Measurements from ENCODE around the gene ATG2A.

ATG2A gene

GRCh38 chr11:64878494-64879243 is 38.3 kb downstream of the ATG2A start, which contains the start of gene EHD1:
Gene EHD1, minus strand, starts transcription at chr11:64878621. Its CDS starts 157 bp downstream, at chr11:64878464.
- peaks cover 18% of the 10 kb centered on the region; the same call in 1 of the 2 replicates for H4K20me1 ChIP-seq (ENCODE audit: control insufficient read depth, insufficient read depth, low read depth, low read length)
- H3K4me2 ChIP-seq (ENCODE audit: low read length), result peak within 1 kb of the TSS; percentile 100
- peak within 1 kb of the TSS; percentile 95 for H3K4me3 ChIP-seq (ENCODE audit: low read length)
- peaks cover 14% of the 10 kb centered on the region for H3F3A ChIP-seq (ENCODE audit: control insufficient read depth, insufficient read depth)
- H3K27ac ChIP-seq (ENCODE audit: low read depth, low read length), result peak within 1 kb of the TSS; percentile 82
- H3K79me2 ChIP-seq (ENCODE audit: control insufficient read depth, low read length), result peaks cover 54% of the 10 kb centered on the region
- no peaks in the 10 kb centered on the region for H3K9me2 ChIP-seq (replicated peaks; ENCODE audit: control insufficient read depth, low read length)
- H3K36me3 ChIP-seq (ENCODE audit: control insufficient read depth, low read length), result peaks cover 44% of the 10 kb centered on the region
- H3K27me3 ChIP-seq (ENCODE audit: control insufficient read depth, low read length), result no peaks in the 10 kb centered on the region
- no peaks in the 10 kb centered on the region for H3K9me3 ChIP-seq (ENCODE audit: control insufficient read depth, insufficient read depth, low read length)
- TF ChIP-seq, protein P1, sequence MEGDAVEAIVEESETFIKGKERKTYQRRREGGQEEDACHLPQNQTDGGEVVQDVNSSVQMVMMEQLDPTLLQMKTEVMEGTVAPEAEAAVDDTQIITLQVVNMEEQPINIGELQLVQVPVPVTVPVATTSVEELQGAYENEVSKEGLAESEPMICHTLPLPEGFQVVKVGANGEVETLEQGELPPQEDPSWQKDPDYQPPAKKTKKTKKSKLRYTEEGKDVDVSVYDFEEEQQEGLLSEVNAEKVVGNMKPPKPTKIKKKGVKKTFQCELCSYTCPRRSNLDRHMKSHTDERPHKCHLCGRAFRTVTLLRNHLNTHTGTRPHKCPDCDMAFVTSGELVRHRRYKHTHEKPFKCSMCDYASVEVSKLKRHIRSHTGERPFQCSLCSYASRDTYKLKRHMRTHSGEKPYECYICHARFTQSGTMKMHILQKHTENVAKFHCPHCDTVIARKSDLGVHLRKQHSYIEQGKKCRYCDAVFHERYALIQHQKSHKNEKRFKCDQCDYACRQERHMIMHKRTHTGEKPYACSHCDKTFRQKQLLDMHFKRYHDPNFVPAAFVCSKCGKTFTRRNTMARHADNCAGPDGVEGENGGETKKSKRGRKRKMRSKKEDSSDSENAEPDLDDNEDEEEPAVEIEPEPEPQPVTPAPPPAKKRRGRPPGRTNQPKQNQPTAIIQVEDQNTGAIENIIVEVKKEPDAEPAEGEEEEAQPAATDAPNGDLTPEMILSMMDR (IDR thresholded peaks at IDR 0.05; ENCODE audit: low read depth, low read length, poor library complexity, severe bottlenecking), result peak; percentile 62
- no peak for TF ChIP-seq EZH2phosphoT487 (IDR thresholded peaks at IDR 0.05; ENCODE audit: borderline replicate concordance, low read length)
- H3K4me1 ChIP-seq (ENCODE audit: control insufficient read depth, low read length), result peaks cover 77% of the 10 kb centered on the region

- peaks cover 59% of the 10 kb centered on the region for H3K79me2 ChIP-seq (ENCODE audit: control insufficient read depth, low read length)
- H3K4me1 ChIP-seq (ENCODE audit: control insufficient read depth, low read length), result peaks cover 77% of the 10 kb centered on the region
Observed at GRCh38 chr11:64878223-64878493, 38.9 kb downstream of the ATG2A start.

DNA sequence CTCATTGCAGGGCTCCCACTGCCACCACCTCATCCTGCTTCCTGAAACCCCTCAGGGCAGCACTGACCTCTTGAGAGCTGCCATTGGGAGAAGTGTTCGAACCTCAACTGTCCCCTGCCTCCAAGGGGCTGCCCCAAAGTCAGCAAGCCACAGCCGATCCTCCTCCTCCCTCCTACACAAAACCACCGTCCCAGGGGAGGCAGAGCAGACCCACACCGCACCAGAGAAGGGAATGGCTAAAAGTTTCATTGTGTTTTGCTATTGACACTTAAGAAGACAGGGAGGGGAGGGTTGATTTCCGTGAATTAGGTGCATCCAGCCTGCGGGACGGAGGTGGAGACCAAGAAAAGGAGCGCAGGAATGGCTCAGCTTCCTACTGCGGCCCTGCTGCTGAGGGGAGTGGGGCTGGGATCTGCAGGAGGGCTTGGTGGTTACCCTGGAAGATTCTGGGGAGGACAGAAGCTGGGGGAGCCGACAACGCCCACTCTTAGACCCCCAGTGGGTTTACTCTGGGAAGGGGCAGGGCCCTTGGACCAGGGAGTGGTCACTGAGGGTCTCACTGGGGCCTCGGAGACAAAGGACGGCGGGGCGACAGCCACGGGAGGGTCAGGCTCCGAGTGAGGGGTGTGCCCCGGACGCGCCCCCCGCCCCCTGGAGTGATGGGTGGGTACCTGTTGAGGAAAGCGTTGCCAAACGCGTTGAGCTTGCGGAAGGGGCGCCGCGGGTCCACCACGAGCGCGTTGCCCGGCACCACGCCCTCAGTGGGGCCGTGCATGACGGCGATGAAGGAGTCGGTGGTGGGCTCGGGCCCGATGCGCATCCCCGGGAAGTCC is 39.4 kb downstream of the ATG2A start:
- H3K36me3 ChIP-seq (ENCODE audit: control insufficient read depth, low read length), result peaks cover 54% of the 10 kb centered on the region
- peaks cover 14% of the 10 kb centered on the region for H3F3A ChIP-seq (ENCODE audit: control insufficient read depth, insufficient read depth)
- peaks cover 77% of the 10 kb centered on the region for H3K4me1 ChIP-seq (ENCODE audit: control insufficient read depth, low read length)
- peak overlapping the region; percentile 95 for H3K4me3 ChIP-seq (ENCODE audit: low read length)
- peak overlapping the region; percentile 100 for H3K4me2 ChIP-seq (ENCODE audit: low read length)
- no peaks in the 10 kb centered on the region for H3K27me3 ChIP-seq (ENCODE audit: control insufficient read depth, low read length)
- TF ChIP-seq EZH2phosphoT487 (IDR thresholded peaks at IDR 0.05; ENCODE audit: borderline replicate concordance, low read length), result no peak
- TF ChIP-seq, protein P1 (IDR thresholded peaks at IDR 0.05; ENCODE audit: low read depth, low read length, poor library complexity, severe bottlenecking), result no peak
- no peaks in the 10 kb centered on the region for H3K9me2 ChIP-seq (replicated peaks; ENCODE audit: control insufficient read depth, low read length)
- H4K20me1 ChIP-seq (ENCODE audit: control insufficient read depth, insufficient read depth, low read depth, low read length), result peaks cover 18% of the 10 kb centered on the region; the same call in 1 of the 2 replicates
- H3K79me2 ChIP-seq (ENCODE audit: control insufficient read depth, low read length), result peaks cover 64% of the 10 kb centered on the region
- peak overlapping the region; percentile 82 for H3K27ac ChIP-seq (ENCODE audit: low read depth, low read length)
- no peaks in the 10 kb centered on the region for H3K9me3 ChIP-seq (ENCODE audit: control insufficient read depth, insufficient read depth, low read length)

More at GRCh38 chr11:64878223-64878493, 38.9 kb downstream of the ATG2A start:
- peaks cover 18% of the 10 kb centered on the region; the same call in 1 of the 2 replicates for H4K20me1 ChIP-seq (ENCODE audit: control insufficient read depth, insufficient read depth, low read depth, low read length)
- no peaks in the 10 kb centered on the region for H3K9me3 ChIP-seq (ENCODE audit: control insufficient read depth, insufficient read depth, low read length)
- peak overlapping the region; percentile 100 for H3K4me2 ChIP-seq (ENCODE audit: low read length)
- no peaks in the 10 kb centered on the region for H3K9me2 ChIP-seq (replicated peaks; ENCODE audit: control insufficient read depth, low read length)
- H3K27ac ChIP-seq (ENCODE audit: low read depth, low read length), result peak overlapping the region; percentile 82
- peaks cover 49% of the 10 kb centered on the region for H3K36me3 ChIP-seq (ENCODE audit: control insufficient read depth, low read length)
- H3F3A ChIP-seq (ENCODE audit: control insufficient read depth, insufficient read depth), result peaks cover 14% of the 10 kb centered on the region
- TF ChIP-seq EZH2phosphoT487 (IDR thresholded peaks at IDR 0.05; ENCODE audit: borderline replicate concordance, low read length), result no peak
- TF ChIP-seq, protein P1 (IDR thresholded peaks at IDR 0.05; ENCODE audit: low read depth, low read length, poor library complexity, severe bottlenecking), result no peak
- H3K4me3 ChIP-seq (ENCODE audit: low read length), result peak overlapping the region; percentile 95
- no peaks in the 10 kb centered on the region for H3K27me3 ChIP-seq (ENCODE audit: control insufficient read depth, low read length)

Measured in DOHH2 (cell line).